GM18508 (cell line): Measurements from ENCODE around the gene PLEKHF1.

Experiments used
- ATAC-seq: cut with Tn5 transposase; IDR thresholded peaks from one replicate; pipeline ENCODE4 v1.9.1; 2021; ENCODE audit warnings: moderate number of reproducible peaks; ENCODE audit not compliant: insufficient read depth, unreplicated experiment

PLEKHF1 gene

DNA sequence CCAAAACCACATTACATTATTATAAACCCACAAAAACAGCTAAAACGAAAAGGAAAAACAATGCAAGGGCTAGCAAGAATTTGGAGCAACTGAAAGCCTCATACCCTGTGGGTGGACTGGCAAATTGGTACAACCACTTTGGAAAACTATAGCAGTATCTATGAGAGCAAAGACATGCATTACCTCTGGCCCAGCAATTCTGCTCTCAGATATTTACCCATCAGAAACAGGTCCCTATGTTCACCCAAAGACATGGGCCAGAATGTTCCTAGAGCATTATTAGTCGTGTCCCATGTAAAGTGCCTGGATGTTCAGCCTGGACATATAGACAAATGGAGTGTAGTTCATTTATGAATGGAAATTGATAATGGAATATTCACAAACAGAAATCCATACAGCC is 31.3 kb upstream of the PLEKHF1 start:
- no peak for ATAC-seq

DNA sequence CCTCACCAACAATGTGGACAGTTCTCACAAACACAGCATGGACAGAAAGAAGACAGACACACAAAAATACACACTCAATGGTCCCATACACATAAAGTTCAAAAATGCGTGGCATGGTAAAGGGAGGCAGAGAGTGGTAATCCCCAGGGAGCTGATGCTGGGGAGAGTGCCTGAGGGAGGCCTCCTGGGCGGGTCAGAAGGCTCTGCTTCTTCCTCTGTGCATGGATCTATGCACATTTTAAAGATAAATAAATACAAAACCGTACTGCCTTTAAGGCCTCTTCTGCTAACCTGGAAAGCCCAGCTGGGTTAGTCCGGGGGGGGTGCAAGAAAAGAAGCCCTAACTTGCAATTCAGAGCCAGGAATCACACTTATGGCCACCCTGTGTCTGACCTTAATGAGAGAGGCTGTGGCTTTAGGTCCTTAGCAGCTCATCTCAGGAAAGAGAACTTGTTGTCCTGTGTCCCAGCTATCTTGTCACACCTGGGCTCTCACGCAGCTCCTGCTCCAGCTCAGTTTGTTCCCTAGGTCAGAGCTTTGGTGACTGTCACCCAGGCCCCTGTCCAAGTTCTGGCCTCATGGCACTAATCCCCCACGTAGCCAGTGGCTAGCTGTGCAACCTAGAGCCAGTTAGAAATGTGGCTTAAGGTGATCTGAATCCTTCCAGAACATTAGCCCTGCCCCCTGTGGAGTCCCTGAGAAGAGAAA is 30.7 kb upstream of the PLEKHF1 start:
- ATAC-seq: no peak

DNA sequence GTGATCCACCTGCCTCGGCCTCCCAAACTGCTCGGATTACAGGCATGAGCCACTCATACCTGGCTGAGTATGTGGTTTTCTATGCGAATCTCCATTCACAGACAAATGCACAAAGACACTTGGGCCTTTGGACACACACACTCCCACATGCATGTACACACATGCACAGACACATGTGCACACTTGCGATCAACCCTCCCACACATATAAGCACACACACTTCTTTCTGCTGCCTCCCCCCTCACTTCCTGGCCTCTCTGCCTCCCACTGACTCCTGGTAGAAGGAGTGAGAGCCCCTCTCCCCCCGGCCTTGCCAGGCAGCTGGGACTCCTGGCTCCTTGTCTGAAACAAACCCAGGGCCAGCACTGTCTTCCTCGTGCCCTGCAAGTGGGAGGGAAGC is 29.3 kb upstream of the PLEKHF1 start:
- ATAC-seq: no peak

DNA sequence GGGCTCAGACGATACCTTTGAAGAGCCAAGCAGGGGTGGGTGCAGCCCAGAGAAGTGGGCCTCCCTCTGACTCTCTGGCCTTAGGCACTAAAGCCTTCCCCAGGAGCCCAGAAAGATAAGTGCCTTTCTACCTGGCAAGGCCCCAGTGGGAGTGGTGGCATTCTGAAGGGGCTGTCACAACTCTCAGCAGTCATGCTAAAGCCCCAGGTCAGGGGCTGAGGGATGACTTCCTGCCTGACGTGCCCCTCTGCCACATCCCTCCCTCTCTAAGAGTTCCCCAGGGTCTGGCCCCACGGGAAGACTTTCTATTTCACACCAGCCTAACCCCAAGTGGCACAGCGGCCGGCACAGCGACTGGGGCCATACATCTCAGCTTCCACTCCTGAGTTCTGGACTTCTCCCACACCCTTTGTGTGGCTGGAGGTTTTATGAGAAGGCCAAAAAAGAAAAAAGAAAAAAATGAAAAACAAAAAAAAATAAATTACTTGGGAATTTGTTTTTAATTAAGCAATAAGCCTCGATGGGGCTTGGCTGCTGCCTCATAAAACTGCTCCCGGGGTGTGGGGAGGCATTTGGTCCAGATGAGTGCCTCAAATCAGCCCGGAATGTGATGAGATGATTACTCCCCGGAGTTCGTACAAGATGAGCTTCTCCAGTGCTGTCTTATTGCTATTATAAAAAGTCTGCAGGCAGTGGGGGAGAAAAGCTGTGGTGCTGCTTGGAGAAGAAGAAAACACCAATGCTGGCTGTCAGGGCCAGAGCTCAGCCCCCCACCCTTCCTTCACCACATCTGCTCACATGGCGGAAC is 28.5 kb upstream of the PLEKHF1 start:
- no peak for ATAC-seq

DNA sequence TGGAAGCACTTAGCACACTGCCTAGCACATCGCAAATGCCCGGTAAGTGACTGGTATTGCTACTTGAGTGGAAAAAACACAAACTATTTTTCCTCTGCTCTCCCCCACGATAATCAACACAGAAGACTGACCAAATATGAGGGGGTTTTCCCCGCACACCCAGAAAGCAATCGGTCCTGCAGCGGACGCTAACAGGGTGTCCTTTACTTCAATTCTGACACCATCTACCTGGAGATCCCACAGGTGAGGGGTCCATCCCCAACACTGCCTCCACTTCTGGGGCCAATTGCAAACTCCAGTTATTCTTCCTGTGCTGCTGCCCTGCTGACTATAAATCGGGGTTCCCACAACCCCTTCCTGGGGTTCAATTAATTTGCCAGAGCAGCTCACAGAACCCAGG is 26.2 kb upstream of the PLEKHF1 start:
- no peak for ATAC-seq

DNA sequence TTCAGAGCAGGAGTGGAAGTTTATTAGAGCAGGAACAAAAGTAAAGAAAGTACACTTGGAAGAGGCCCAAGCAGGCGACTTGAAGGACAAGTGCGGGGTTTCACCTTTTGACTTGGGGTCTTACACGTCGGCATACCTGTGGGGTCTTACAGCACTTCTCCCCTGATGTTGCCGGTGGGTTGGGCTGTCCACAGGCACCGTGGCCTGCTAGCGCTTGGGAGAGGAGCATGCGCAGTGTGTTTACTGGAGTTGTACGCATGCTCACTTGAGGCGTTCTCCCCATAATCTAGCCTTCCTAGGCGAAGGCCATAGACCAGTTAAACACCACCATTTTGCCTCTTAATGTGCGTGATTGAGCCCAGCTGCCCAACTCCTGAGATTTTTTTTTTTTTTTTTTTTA is 25.0 kb upstream of the PLEKHF1 start:
- no peak for ATAC-seq

DNA sequence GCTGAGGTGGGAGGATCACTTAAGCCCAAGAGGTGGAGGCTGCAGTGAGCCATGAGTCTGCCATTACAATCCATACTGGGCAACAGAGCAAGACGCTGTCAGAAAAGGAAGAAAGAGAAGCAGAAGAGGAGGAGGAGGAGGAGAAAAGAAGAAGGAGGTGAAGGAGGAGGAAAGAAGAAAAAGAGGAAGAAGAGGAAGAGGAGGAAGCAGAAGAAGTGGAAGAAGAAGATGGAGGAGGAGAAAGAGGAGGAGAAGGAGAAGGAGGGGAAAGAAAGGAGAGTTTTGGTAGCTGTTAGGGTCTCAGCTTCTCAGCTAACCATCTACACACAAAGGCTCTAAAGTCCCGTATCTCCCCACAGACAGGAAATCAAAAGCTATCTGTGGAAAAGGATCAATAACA is 23.7 kb upstream of the PLEKHF1 start:
- ATAC-seq: no peak

DNA sequence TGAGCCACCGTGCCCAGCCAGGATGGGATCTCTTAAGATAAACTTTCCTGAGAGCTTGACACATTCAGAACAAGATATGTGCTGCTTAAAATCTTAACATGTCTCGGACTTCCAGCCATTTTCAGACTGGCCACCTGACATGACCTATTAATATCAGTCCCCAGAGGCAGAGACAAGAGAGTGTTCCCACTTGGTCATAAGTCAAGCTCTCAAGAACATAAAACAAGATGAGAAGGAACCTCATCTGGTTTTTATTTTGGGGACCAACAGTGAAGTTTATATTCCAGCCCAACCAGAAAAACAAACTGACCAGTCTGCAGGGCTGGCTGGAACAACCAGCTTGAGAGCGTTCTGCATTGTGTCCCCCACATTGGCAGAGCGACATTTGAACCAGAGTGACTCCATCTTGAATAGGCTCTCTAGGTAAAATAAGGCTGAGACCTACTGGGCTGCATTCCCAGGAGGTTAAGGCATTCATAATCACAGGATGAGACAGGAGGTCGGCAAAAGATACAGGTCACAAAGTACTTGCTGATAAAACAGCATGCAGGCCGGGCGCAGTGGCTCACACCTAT is 21.8 kb upstream of the PLEKHF1 start:
- ATAC-seq: no peak

DNA sequence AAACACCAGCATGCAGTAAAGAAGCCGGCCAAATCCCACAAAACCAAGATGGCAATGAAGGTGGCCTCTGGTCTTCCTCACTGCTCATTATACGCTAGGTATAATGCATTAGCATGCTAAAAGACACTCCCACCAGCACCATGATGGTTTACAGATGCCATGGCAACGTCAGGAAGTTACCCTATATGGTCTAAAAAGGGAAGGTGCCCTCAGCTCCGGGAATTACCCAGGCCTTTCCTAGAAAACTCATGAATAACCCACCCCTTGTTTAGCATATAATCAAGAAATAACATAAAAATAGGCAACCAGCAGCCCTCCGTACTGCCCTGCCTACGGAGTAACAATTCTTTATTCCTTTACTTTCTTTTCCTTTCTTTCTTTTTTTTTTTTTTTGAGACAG is 21.1 kb upstream of the PLEKHF1 start:
- ATAC-seq: no peak

DNA sequence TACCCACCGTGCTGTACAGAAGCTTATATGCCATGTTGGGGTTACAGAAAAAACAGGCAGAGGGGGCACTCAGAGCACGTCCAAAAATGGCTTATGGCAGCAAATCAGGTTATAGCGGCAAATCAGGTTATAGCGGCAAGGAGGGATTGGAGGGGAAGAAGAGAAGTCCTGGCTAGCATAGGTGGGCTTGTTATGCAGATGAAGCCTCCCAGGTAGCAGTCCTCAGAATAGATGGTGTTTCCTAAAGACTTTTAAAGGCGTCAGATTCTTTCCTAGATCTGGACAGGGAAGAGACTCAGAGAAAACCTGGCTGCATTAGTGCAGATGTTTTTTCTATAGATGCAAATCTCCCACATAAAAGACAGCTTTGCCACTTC is 19.8 kb upstream of the PLEKHF1 start:
- ATAC-seq: no peak

DNA sequence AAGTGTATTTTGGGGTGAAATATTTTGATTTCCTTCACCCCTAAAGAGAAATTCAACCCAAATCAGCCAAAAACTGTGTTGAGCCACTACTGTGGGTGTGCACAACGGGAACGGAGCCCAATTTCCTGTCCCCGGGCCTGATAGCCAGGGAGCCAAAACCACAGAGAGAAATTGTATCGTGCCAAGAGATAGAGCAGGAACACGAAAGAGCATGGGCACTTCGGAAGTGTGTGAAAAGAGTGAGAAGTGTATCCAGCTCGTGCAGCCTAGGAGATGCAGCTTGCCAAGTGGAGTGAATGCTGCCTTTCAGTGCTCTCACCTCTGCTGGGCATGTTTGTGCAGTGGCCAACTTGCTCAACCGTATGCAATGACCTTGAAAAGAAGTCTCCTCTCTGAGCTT is 19.4 kb upstream of the PLEKHF1 start:
- no peak for ATAC-seq

DNA sequence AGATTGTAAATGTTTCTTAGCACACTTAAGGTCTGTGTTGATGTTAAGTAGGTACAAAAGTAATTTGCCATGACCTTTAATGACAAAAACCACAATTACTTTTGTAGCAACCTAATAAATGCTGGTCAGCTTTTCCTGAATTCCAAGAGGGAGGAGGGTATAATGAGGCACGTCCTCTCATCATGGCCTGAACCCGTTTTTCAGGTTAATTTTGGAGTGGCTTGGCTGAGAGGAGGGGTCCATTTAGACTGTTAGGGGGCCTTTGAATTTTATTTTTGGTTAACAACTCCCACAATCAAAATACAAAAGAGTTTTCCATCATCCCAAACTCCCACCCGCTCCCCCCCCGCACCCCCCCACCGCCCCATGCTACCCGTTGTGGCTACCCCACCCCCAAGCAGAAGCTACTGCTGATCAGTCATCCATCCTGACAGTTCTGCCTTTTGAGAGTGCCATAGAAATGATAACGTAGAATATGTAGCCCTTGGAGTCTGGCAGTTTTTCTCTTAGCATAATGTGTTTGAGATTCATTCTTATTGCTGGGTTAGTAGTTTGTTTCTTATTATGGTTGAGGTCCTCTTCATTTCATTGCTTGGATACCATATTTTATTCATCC is 14.4 kb upstream of the PLEKHF1 start:
- ATAC-seq: no peak

DNA sequence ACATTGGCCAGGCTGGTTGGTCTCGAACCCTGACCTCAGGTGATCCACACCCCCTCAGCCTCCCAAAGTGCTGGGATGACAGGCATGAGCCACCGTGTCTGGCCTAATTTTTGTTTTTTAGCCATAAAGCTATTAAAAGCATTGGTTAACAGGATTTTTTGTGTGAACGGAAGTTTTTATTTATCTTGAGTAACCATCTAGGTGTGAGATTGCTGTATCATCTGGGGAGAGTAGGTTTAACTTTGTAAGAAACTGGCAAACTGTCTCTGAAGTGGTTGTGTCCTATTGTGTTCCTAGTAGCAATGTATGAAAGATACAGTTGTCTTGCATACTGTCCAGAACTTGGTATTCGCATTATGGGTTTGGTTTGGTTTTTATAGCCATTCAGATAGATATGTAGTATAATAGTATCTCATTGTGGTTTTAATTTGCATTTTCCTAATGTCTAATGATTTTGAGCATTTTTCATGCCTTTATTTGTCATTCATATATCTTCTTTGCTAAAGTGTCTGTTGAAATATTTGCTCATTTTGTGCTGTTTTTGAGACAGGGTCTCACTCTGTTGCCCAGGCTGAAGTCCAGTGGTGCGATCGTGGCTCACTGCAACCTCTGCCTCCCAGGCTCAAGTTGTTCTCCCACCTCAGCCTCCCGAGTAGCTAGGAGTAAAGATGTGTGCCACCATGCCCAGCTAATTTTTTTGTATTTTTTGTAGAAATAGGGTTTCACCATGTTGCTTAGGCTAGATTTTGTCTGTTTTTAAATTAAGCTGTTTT is 13.5 kb upstream of the PLEKHF1 start:
- no peak for ATAC-seq

DNA sequence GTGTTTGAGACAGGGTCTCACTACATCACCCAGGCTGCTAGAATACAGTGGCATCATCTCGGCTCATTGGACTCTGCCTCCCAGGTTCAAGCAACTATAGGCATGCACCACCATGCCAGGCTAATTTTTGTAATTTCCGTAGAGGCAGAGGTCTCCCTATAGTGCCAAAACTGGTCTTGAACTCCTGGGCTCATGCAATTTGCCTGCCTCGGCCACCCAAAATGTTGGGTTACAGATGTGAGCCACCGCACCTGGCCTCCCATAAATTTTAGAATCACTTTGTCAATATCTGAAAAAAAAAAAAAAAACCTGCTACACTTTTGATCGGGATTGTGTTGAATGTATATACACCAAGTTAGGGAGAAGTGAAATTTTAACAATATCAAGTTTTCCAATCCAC is 11.9 kb upstream of the PLEKHF1 start:
- ATAC-seq: no peak

DNA sequence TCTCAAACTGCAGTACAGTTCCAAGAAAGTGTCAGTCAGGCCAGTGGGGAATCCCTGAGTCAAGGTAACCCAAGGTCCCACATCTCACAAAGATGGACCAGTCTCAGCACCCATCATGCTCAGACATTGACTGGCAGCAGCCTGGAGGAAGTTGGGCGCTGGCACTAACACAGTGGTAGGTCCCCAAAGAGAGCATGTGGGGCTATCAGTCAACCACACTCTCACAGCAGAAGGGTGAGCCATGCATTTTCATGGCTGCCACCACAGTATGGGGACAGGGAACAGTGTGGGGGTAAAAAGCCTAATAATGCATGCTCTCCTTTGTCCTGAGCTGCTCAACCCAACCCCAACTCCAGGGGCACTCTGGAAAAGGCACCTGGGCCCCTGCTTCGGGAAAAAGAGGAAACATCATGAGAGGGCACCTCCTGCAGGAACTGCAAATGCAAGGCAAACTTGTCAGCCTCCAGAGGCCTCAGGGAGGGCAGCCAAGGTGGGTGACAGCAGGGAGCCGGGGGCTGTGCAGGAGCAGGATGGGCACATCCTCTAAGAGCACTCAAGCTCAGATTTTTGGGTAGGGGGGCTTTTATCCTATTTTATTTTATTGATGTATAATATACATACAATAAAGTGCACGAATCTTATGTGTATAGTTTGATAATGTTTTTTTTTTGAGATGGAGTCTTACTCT is 9.5 kb upstream of the PLEKHF1 start:
- ATAC-seq: no peak

DNA sequence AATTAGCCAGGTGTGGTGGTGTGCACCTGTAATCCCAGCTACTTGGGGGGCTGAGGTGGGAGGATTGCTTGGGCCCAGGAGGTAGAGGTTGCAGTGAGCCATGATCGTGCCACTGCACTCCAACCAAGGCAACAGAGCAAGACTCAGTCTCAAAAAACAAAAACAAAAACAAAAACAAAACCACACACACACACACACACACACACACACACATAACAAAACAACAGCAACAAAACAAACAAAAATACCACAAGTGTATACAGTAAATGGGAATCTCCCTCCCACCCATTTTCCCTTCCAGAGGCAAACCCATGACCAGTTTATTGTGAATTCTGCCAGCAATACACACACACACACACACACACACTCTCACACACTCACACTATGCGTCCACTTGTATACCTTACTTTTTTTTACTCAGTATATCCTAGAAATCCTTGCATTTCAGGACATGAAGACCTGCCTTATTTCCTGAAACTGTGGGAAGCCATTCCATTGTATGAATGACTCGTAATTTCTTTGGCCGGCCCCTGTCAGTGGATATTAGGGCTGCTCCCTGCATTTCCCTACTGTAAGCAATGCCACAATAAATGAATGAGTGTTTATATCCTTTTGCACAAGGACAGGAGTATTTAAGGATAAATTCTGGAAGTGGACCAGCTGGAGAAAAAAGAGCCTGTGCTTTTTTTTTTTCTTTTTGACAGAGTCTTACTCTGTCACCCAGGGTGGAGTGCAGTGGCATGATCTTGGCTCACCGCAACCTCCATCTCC is 6.9 kb upstream of the PLEKHF1 start:
- no peak for ATAC-seq

DNA sequence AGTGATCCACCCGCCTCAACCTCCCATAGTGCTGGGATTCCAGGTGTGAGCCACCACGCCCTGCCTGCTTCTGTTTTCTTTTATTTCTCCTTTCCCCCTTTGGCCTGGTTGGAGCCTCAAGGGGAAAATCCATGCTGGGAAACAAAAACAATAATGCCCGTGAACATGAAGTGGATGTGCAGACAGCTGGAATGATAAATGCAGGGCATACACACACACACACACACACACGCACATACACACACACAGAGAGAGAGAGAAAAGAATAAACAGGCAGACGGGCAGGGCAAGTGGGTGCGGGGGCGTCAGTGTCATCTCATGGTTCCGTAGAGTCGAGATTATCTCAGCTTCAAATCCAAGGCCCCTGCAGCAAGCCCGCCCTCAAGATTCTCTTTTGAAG is 4.4 kb upstream of the PLEKHF1 start:
- no peak for ATAC-seq

DNA sequence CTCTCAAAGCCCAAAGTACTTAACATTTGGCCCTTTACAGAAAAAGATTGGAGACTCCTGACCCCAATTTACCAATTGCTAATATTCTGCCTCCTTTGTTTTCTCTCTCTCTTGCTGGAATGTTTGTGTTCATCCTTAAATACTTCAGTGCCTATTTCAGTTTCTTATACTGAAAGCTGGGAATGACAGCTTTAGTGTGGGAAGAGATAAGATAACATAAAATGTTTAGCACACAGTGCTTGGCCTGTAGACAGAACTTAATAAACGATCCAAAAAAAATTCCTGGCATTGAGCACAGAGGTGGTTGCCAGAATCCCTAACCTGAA is 3.0 kb upstream of the PLEKHF1 start:
- ATAC-seq: no peak

DNA sequence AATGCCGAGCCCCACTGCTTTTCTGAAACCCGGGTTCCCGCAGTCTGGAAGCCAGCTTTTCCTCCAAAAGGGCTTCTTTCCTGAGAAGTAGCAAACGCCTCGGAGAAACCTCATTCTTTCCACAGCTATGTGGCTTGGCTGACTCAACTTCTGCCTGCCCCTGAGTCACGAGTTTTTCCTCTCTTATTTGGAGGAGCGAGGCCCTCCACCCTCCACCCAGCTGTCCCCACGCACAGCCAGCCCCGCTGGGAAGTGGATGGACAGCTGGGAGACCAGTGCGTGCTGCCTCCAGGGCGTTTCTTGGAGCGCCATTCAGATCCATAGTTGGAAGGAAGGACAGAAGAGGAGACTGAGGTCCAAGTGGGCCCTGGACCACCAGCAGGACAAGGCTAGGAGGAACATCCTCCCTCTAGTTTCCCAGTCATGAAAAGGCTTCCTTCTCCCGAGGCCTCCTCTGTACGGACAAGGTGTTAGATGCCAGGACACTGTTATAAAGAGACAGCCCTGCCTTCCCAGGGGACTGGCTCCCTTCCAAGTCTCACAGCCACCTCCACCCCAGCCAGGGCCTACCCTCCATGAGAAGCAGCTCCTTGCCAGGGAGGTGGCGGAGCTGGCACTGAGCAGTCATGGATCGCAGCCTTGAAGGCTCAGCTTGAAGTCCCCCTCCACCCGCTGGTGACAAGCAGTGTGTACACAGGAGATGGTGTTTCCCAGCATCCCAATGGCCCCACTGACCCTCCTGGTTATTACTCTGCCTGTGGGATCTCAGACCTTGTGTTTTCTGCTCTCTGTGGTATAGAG is 2.5 kb upstream of the PLEKHF1 start:
- ATAC-seq: no peak
